UCSD-AML1 (cell line): ENCODE measurements around the gene ELP5.
A peak's percentile ranks its signal among the peaks of the same experiment; 100 is the strongest.

Experiments
- DNase-seq: peaks from one replicate; lab custom pipeline; 2025; ENCODE audit not compliant: unreplicated experiment; lab: John Stamatoyannopoulos, UW

Gene ELP5

GRCh38 chr17:7308625-7309433, 56.8 kb downstream of the ELP5 start:
- DNase-seq: peak; percentile 69
